ENCODE results near the gene SMIM20. TPM values are rescaled to one million over a fixed set of nuclear protein-coding genes. Genes with fewer than 3 reads are reported as not detected.

Gene SMIM20
- total RNA-seq, 4 donors from 2014 or later: 21.4 to 33.5 (median 25.6) TPM

GRCh38 chr4:25892796-25893195 is 21.2 kb upstream of the SMIM20 start:
- TF ChIP-seq CTCF (IDR thresholded peaks at IDR 0.05): no peak
- DNase-seq (ENCODE audit: low spot score) (no peak), ATAC-seq (ENCODE audit: low FRiP score) (no peak)

DNA sequence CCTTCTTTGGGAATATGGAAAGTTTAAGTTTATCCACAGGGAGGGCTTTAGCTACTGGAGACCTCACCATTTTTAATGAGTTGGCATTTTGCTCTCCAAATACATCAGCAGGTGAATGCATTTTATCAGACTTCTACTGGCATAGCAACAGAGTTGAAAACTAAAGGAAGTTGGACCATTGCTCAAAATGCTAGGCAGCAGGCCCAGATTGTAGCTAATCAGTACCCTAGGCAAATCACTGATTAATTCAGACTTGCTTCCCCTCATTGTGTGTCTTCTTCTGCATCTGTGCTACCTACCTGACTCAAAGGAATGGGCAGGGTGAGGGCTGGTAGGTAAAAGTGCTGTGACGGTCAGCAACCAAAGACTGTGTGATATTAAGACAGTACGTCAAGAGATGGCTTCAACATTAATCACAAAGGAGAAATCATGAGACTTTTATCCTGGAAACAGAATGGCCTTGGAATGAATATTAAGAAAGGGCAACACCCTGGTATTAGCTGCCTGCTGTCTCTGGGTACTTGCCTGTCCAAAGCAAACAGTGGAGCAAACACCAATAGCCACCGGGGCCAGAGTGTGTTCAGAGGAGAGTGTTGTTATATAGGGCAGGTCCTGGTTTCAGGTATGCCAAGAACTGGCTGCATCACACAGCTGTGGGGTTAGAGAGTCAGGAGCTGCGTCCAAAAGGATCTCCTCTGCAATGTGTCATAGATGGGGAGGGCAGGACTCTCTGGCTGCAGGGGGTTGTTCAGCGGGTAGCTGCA is 17.1 kb upstream of the SMIM20 start:
- DNase-seq (ENCODE audit: low spot score): no peak
- ATAC-seq (ENCODE audit: low FRiP score): no peak

DNA sequence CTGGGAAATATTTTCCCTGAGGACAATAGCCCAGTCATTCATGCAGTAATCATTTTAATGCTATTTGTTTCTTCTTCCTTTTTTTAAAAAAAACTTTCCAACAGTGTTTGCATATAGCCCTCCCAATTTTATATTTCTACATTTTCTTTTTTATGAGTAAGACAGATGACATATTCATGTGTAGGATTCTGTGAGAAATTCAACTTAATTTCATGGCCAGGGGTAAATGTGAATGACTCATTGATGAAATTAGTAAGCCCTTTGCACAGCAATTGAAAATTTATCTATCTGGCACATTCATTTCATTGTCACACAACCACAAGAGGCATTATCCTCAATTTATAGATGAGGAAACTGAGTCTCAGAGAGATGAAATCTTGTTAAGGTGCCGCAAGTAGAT is 13.7 kb upstream of the SMIM20 start:
- ATAC-seq (ENCODE audit: low FRiP score): no peak
- no peak for TF ChIP-seq CTCF (IDR thresholded peaks at IDR 0.05)

More for the DNA sequence above, 17.1 kb upstream of the SMIM20 start:
- TF ChIP-seq CTCF (IDR thresholded peaks at IDR 0.05): no peak

DNA sequence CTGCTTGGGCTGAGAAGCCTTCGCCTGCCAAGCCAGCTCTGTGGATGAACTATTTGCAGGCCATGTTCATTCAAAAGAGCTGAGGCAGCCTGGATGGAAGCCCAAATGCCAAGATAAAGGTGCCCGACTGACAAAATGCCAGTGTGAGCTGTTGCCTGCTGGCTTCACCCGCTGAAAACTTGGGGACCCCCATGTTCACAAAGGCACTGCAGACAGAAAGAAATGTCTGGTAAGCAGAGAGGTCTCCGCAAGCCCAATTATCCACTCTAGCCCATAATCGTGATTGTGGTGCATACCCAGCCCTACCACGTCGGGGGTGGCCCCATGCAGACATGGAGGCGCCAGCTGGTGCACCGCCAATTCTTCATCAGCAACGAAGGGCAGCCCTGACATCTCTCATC is 13.0 kb upstream of the SMIM20 start:
- no peak for TF ChIP-seq CTCF (IDR thresholded peaks at IDR 0.05)
- no peak for ATAC-seq (ENCODE audit: low FRiP score)
- no peak for DNase-seq (ENCODE audit: low spot score)

More for the DNA sequence above, 13.7 kb upstream of the SMIM20 start:
- DNase-seq (ENCODE audit: low spot score): no peak

- ATAC-seq (ENCODE audit: low FRiP score): no peak
- TF ChIP-seq CTCF (IDR thresholded peaks at IDR 0.05): no peak
- no peak for DNase-seq (ENCODE audit: low spot score)
Measured at GRCh38 chr4:25903900-25904747, 9.9 kb upstream of the SMIM20 start.

GRCh38 chr4:25904748-25905082 is 9.3 kb upstream of the SMIM20 start:
- ATAC-seq (ENCODE audit: low FRiP score) (no peak), DNase-seq (ENCODE audit: low spot score) (no peak)
- TF ChIP-seq CTCF (IDR thresholded peaks at IDR 0.05): no peak

Data from omental fat pad (tissue), 4 donors.